ENCODE results near the gene NEK8.

- TF ChIP-seq EP300 (IDR thresholded peaks at IDR 0.05) (no peak), CTCF (IDR thresholded peaks at IDR 0.05) (no peak), POLR2AphosphoS5 (IDR thresholded peaks at IDR 0.05) (no peak), POLR2A (IDR thresholded peaks at IDR 0.05) (no peak)
Measured at GRCh38 chr17:28711723-28712031, 16.9 kb upstream of the NEK8 start, which contains the start of gene PROCA1.
